GM21737 (cell line): ENCODE data around the gene PRSS27.

Source experiments
- ATAC-seq: cut with Tn5 transposase; IDR thresholded peaks from one replicate; pipeline ENCODE4 v1.9.1; 2021; ENCODE audit warnings: mild to moderate bottlenecking, moderate library complexity; ENCODE audit not compliant: unreplicated experiment

PRSS27 gene

GRCh38 chr16:2728034-2728433 lies 8.0 kb upstream of the PRSS27 start:
- ATAC-seq: no peak

DNA sequence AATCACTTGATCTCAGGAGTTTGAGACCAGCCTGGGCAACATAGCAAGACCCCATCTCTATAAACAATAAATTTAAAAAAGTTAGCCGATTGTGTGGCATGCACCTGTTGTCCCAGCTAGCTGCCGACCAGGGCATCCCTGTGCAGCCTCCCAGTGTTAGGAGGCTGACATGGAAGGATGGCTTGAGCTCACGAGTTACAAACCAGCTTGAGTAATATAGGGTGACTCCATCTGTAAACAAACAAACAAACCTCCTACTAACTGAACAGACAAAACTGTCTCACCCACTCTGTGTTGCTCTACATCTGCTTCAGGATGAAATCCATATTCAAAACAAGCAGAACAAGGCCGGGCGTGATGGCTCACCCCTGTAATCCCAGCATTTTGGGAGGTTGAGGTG lies 6.9 kb upstream of the PRSS27 start:
- no peak for ATAC-seq

DNA sequence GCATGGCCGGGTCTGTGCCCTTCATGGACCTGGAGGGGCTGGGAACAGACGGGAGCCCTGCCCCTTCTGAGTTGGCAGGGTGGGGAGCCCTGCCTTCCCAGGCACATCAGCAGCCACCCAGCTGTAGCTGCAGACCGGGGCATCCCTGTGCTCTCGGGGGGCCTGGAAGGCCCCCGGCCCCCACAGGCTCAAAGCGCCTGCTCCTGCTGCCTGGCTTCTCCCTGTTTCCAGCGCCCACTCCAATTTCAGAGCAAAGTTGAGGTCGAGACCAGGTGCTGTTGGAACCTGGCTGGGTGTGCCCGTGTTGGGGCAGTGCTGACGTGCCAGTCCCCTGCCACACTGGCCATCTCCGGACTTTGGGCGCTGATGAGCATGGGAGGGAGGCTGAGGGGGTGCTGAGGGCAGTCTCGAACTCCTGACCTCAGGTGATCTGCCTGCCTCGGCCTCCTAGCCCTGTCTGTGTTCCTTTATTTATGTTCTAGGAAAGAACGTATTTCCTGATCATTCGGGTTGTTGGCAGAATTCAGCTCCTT lies 4.9 kb upstream of the PRSS27 start:
- no peak for ATAC-seq

DNA sequence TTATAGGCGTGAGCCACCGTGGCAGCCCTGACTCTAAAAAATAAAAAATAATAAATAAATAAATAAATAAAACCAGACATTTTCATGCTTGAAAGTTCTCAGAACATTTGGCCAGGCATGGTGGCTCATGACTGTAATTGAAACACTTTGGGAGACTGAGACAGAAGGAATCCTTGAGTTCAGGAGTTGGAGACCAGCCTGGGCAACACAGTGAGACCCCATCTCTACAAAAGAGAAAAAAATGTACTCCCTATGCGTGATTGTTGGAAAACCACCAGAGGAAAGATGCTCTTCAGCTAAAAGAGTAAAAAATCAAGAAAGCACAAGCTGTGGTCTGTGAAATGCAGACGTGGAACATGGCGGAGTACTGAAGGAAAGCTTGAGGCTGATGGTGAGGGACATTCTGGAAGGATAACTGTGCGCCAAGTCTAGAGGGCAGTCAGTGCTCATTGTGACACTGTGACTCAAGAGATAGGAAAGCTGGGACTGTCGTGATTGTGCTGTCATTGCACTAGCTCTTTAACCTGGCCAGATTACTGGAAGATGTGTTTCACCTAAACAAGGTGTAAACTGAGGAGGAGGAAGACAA lies 4.2 kb upstream of the PRSS27 start:
- no peak for ATAC-seq

- peak; percentile 7 for ATAC-seq
Measured at GRCh38 chr16:2721634-2722173, 1.7 kb upstream of the PRSS27 start.

- ATAC-seq: peak; percentile 75
Measured at GRCh38 chr16:2720719-2721633, 952 bp upstream of the PRSS27 start.

- no peak for ATAC-seq
Measured at GRCh38 chr16:2719328-2720063, 528 bp downstream of the PRSS27 start.

GRCh38 chr16:2717383-2718263 lies 2.4 kb downstream of the PRSS27 start:
- no peak for ATAC-seq

GRCh38 chr16:2716948-2717347 lies 3.1 kb downstream of the PRSS27 start:
- no peak for ATAC-seq

GRCh38 chr16:2715966-2716885 lies 3.8 kb downstream of the PRSS27 start:
- ATAC-seq: no peak

DNA sequence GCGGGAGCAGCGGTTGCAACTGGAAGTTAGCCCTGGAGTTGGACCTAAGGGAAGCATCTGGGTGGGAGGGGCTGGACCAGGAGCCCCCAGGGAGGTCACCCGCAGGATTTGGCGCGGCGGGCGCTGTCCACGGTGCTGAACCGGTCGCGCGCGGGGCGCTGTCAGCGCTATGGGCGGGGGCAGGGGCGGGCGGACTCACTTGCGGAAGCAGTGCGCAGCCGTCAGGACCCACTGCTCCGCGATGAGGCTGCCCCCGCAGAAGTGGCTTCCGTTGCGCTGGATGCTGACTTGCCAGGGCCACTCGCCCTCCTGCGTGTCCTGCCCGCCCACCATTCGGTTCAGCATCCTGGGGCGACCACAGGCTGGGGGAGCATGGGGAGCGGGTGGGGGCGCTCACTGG lies 4.5 kb downstream of the PRSS27 start:
- no peak for ATAC-seq

DNA sequence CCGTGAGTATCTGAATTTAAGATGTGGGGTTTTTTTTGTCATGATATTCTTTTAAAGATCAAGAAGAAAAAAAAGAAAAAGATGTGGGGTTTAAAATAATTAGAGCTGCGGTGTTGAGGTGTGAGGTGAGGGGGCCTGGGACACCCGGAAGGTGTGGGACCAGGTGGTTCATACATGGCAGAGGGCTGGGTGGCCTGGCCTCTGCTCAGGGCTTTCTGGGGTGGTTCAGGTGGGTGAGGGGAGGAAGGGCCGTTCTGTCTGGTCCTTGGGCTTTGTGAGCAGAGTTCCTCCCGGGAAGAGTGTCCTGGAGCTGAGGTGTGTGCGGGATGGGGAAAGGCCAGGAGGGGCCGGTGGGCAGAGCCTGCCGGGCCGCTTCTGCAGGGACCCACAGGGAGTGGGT lies 5.0 kb downstream of the PRSS27 start:
- ATAC-seq: no peak

DNA sequence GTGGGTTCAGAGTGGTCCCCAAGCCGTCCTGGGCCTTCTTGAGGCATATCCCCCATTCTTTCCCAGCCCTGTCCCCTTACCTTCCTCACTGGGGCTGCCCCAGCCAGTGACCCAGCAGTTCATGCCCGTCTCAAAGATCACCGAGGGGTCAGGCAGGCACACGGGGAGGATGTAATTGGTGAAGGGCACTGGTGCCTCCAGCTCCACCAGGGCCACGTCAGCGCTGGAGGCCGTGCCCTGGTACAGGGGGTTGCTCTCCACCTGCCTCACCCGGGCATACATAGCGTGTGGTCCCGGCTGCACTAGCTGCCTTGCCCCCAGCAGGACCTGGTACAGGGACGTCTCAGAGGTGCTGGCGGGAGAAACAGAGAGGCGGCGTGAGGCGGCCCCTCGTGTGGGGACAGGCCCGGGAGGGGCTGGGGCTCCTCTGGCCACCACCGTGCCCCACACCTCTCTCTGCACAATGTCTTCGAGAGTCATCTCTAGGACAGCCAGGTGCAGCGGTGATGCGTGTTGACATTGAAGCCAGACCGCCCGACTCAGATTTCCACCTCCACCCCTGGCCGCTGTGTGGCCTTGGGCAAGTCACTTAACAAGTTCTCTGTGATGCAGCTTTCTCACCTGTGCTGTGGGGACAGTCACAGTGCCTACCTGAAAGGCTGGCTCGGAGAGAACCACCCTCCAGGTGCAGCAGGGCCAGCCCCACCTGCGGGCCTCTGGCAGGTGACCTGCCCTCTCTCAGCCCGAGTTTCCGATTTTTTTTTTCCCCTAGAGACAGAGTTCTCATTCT lies 5.8 kb downstream of the PRSS27 start:
- no peak for ATAC-seq

- ATAC-seq: no peak
Measured at GRCh38 chr16:2713523-2713922, 6.5 kb downstream of the PRSS27 start.

GRCh38 chr16:2712546-2712945 lies 7.5 kb downstream of the PRSS27 start:
- ATAC-seq: no peak

- no peak for ATAC-seq
Measured at GRCh38 chr16:2712063-2712441, 8.0 kb downstream of the PRSS27 start.

DNA sequence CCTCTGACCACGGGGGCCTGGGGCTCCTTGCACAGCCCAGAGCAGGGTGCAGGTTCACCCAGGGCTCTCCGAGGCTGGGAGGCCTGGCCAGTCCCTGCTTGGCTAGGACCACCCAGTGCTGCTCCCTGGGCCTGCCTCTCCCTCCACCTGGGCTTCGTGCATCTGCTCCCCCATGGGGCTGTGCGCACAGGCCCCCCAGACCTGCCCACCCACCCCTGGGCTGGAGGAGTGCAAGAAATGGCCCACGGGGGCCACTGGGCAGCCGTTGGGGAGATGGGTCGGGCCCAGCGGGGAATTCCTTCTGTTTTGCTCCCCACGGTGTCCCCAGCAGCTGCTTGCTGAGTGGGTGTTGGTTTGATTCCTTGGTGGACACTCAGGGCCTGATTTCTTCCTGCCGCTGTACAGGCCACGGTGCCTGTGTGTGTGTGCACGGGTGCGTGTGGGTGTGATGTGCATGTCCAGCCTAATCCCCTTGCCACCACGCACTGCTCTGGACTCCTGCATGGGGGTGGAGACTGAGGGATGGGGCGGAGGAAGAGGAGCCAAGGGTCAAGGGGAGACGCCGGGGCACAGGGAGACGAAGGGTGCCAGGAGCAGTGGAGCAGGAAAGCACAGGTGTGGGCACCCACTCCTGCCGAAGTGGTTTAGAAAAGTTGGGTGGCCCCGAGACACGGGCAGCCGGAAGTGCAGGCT lies 8.5 kb downstream of the PRSS27 start:
- ATAC-seq: no peak

GRCh38 chr16:2710711-2711231 lies 9.3 kb downstream of the PRSS27 start:
- no peak for ATAC-seq
